GM19372 (cell line): ENCODE measurements around the gene IFIT1B.
A peak's percentile ranks its signal among the peaks of the same experiment; 100 is the strongest.
"Not testable (repeated sequence)": the region's sequence is repeated elsewhere in the genome, so short reads cannot be mapped to it uniquely, and the experiment has no call there.

Experiments
- ATAC-seq: cut with Tn5 transposase; IDR thresholded peaks from one replicate; pipeline ENCODE4 v1.9.1; 2021; ENCODE audit warnings: mild to moderate bottlenecking, low read depth, moderate library complexity; ENCODE audit not compliant: unreplicated experiment

IFIT1B gene

GRCh38 chr10:89374713-89375141 is 3.1 kb upstream of the IFIT1B start:
- no peak for ATAC-seq

- ATAC-seq, result no peak
Measured at GRCh38 chr10:89379103-89379502, 1.2 kb downstream of the IFIT1B start.

- no peak for ATAC-seq
Measured at GRCh38 chr10:89382757-89383156, 4.9 kb downstream of the IFIT1B start.

- no peak for ATAC-seq
Measured at GRCh38 chr10:89384474-89385340, 6.9 kb downstream of the IFIT1B start.

GRCh38 chr10:89388806-89389205 is 10.9 kb downstream of the IFIT1B start:
- no peak for ATAC-seq

GRCh38 chr10:89389254-89389653 is 11.4 kb downstream of the IFIT1B start:
- ATAC-seq, result no peak

GRCh38 chr10:89390476-89391225 is 12.8 kb downstream of the IFIT1B start:
- no peak for ATAC-seq

- ATAC-seq, result not testable (repeated sequence)
Measured at GRCh38 chr10:89391226-89391576, 13.3 kb downstream of the IFIT1B start.

GRCh38 chr10:89391907-89392756 is 14.3 kb downstream of the IFIT1B start, which contains the start of gene IFIT1:
TSS of gene IFIT1 (plus strand) at chr10:89392623. CDS start at chr10:89392713, 90 bp downstream.
- ATAC-seq, result peak; percentile 87

GRCh38 chr10:89392974-89393373 is 15.1 kb downstream of the IFIT1B start:
- ATAC-seq, result no peak

GRCh38 chr10:89393898-89394297 is 16.0 kb downstream of the IFIT1B start:
- ATAC-seq, result no peak

GRCh38 chr10:89395141-89395540 is 17.3 kb downstream of the IFIT1B start:
- ATAC-seq, result no peak

- no peak for ATAC-seq
Measured at GRCh38 chr10:89398003-89398749, 20.3 kb downstream of the IFIT1B start.

- no peak for ATAC-seq
Measured at GRCh38 chr10:89399956-89400355, 22.1 kb downstream of the IFIT1B start.

- no peak for ATAC-seq
Measured at GRCh38 chr10:89403043-89403442, 25.2 kb downstream of the IFIT1B start.

GRCh38 chr10:89404104-89405047 is 26.5 kb downstream of the IFIT1B start:
- ATAC-seq, result no peak

GRCh38 chr10:89406178-89406577 is 28.3 kb downstream of the IFIT1B start:
- not testable (repeated sequence) for ATAC-seq

- ATAC-seq, result not testable (repeated sequence)
Measured at GRCh38 chr10:89407792-89408191, 29.9 kb downstream of the IFIT1B start.

GRCh38 chr10:89409282-89409681 is 31.4 kb downstream of the IFIT1B start:
- ATAC-seq, result not testable (repeated sequence)
